Heart right ventricle (tissue), 16 donors: ENCODE data around the gene RNASE9. TPM values are rescaled to one million over a fixed set of nuclear protein-coding genes. Genes with fewer than 3 reads are reported as not detected.
"Not testable (repeated sequence)": the region's sequence is repeated elsewhere in the genome, so short reads cannot be mapped to it uniquely, and the experiment has no call there.

Source experiments
- ATAC-seq, 8 donors: fragments of 200-7000 bp; cut with Tn5 transposase; one replicate each; pipeline ENCODE4 v1.9.1; 2020; ENCODE audit warnings: mild to moderate bottlenecking in 8 of 8, moderate library complexity in 8 of 8, moderate number of reproducible peaks in 1 of 8
- DNase-seq, 2 donors: peaks; one replicate each; pipeline ENCODE4 v3.0.0-alpha.2; 2020
- H3K27ac ChIP-seq, 10 donors: fragments of 200-600 bp; sonication (generic) in 2 of 10; one replicate each; pipeline versions ENCODE4 v1.5.0 to v1.8.0; 2020 to 2022; ENCODE audit warnings: mild to moderate bottlenecking in 3 of 10
- H3K27me3 ChIP-seq, 7 donors: fragments of 200-600 bp; one replicate each; pipeline ENCODE4 v1.8.0; 2021 to 2022; ENCODE audit warnings: mild to moderate bottlenecking in 2 of 7
- H3K36me3 ChIP-seq, 9 donors: fragments of 200-600 bp; sonication (generic) in 1 of 9; one replicate each; pipeline versions ENCODE4 v1.5.0 to v1.8.0; 2020 to 2022; ENCODE audit warnings: mild to moderate bottlenecking in 2 of 9
- H3K4me1 ChIP-seq, 9 donors: fragments of 200-600 bp; sonication (generic) in 1 of 9; one replicate each; pipeline versions ENCODE4 v1.5.0 to v1.8.0; 2020 to 2022; ENCODE audit warnings: mild to moderate bottlenecking in 4 of 9
- H3K4me3 ChIP-seq, 10 donors: fragments of 200-600 bp; sonication (generic) in 2 of 10; one replicate each; pipeline versions ENCODE4 v1.5.0 to v1.8.0; 2020 to 2022; ENCODE audit warnings: mild to moderate bottlenecking in 7 of 10, moderate library complexity in 2 of 10
- H3K9me3 ChIP-seq, 11 donors: fragments of 200-600 bp in 10 of 11; sonication (generic) in 2 of 11; one replicate each; pipeline versions ENCODE4 v1.5.0 to v1.8.0; 2013 to 2022; ENCODE audit warnings: mild to moderate bottlenecking in 2 of 11, control low read depth in 1 of 11, moderate library complexity in 1 of 11
- CTCF ChIP-seq, 9 donors: fragments of 200-600 bp; sonication (generic) in 2 of 9; IDR thresholded peaks; one replicate each; pipeline versions ENCODE4 v1.5.0 to v1.8.0; 2021 to 2022; ENCODE audit warnings: antibody characterized with exemption in 9 of 9, mild to moderate bottlenecking in 5 of 9, moderate library complexity in 1 of 9
- WGBS, 2 donors: extraction: QIAGEN DNeasy Blood & Tissue Kit; methylation state at CpG; one replicate each; pipeline ENCODE4 v1.1.7; 2013; ENCODE audit warnings: inconsistent platforms in 1 of 2; 5-methylcytosine and 5-hydroxymethylcytosine counted together
- intact Hi-C, 10 donors: fragments of 100-400 bp; cut with DNase I; formaldehyde crosslinking; loops; one replicate each; pipeline versions ENCODE4 v1.11.1 to v1.14.2; 2022
- polyA plus RNA-seq, 2 donors: library from polyadenylated mRNA; stranded (reverse); fragments of 200-250 nt; gene quantifications; one replicate each; pipeline ENCODE4 v1.2.3, GENCODE V29; 2013
- total RNA-seq, 10 donors: library from RNA; stranded (reverse); fragmentation: NEBNext Ultra II Directional in 3 of 10; extraction: Animal tissue kit (Norgen Biotek cat#: 25700) in 3 of 10; gene quantifications; one replicate each; pipeline versions ENCODE4 v1.2.1 to v1.2.4, GENCODE V29; 2021 to 2023
- donor health status: Arrhythmogenic right ventricular cardiomyopathy.
- donor health status: ischemic (EF 13 %, LVEDD 7.1; RV severe dilation, severe dysfunction).
- donor health status: healthy with polysubstance abuse.
- donor health status: DM: no; HTN: yes; CAD: no.
- donor health status: DM: no; HTN: no; CAD: no.
- donor health status: ischemic (EF 25% LVEDD 6.9; RV normal size, moderate dysfunction).
- donor health status: ischemic (EF 25% LVEDD 5.7; RV mildly dilated, moderate dysfunction).
- donor health status: healthy.
- donor health status: DM: yes; HTN: yes; CAD: no.
- donor health status: Ischemic cardiomyopathy.
- donor health status: ischemic (EF 35%, LVEDD 5.7; RV mildly dilated, moderate dysfunction).
- donor health status: nonischemic (EF 11% LVEDD 7.7; RV severe dilation, severe dysfunction).
- donor health status: DM: yes; HTN: yes; CAD: no.
- donor health status: PGD.
- donor health status: ischemic (EF 29% LVEDD 5.4; RV normal size, mild dysfunction).
- donor health status: nonischemic (EF 23%, LVEDD 6.1; RV moderate dilation, normal function).

Gene RNASE9
- total and polyA plus RNA-seq, 12 donors, result not detected

- ATAC-seq (no peak), DNase-seq (no peak)
- no peak overlapping the region for H3K4me3 ChIP-seq
- peaks cover 0 to 31% (median 13%) of the 10 kb centered on the region in 11 donors for H3K9me3 ChIP-seq
- intact Hi-C loops, result no loop called here
- no peaks in the 10 kb centered on the region for H3K27me3 ChIP-seq
- no peaks in the 10 kb centered on the region for H3K36me3 ChIP-seq
- no peak for TF ChIP-seq CTCF (IDR thresholded peaks at IDR 0.05)
- H3K27ac ChIP-seq, result no peak overlapping the region
- no peaks in the 10 kb centered on the region for H3K4me1 ChIP-seq
These were observed 8.2 kb upstream of the RNASE9 start for GRCh38 chr14:20569066-20569465.

GRCh38 chr14:20568393-20568792, 7.5 kb upstream of the RNASE9 start:
- Histone ChIP-seq H3K27me3 (no peaks in the 10 kb centered on the region), H3K36me3 (no peaks in the 10 kb centered on the region), H3K27ac (no peak overlapping the region), H3K4me1 (no peaks in the 10 kb centered on the region), H3K4me3 (no peak overlapping the region), H3K9me3 (peaks cover 0 to 31% (median 13%) of the 10 kb centered on the region in 11 donors)
- ATAC-seq (no peak), DNase-seq (no peak)
- intact Hi-C loops, result no loop called here
- 75 to 79% methylated on average over 3 of the region's 3 CpGs for WGBS, 2 donors
- TF ChIP-seq CTCF (IDR thresholded peaks at IDR 0.05), result no peak

- DNase-seq, ATAC-seq, H3K36me3 ChIP-seq, intact Hi-C loops, H3K27ac ChIP-seq, H3K27me3 ChIP-seq, H3K4me1 ChIP-seq, H3K4me3 ChIP-seq: not testable (repeated sequence)
- H3K9me3 ChIP-seq, result peaks cover 0 to 31% (median 13%) of the 10 kb centered on the region in 11 donors
- WGBS, 2 donors, result 77 to 81% methylated on average over 1 of the region's 1 CpG
These were observed 6.4 kb upstream of the RNASE9 start for GRCh38 chr14:20567199-20567598.

- H3K27me3 ChIP-seq, result no peaks in the 10 kb centered on the region
- no peak overlapping the region for H3K4me3 ChIP-seq
- H3K4me1 ChIP-seq, result no peaks in the 10 kb centered on the region
- intact Hi-C loops, result no loop called here
- TF ChIP-seq CTCF (IDR thresholded peaks at IDR 0.05), result no peak
- H3K27ac ChIP-seq, result no peak overlapping the region
- no peak for ATAC-seq
- 80 to 86% methylated on average over 2 of the region's 2 CpGs for WGBS, 2 donors
- H3K9me3 ChIP-seq, result peaks cover 0 to 26% (median 10%) of the 10 kb centered on the region in 11 donors
- no peak for DNase-seq
- no peaks in the 10 kb centered on the region for H3K36me3 ChIP-seq
These were observed 3.7 kb upstream of the RNASE9 start for GRCh38 chr14:20564501-20564997.

- H3K27ac ChIP-seq, result no peak overlapping the region
- 47 to 82% methylated on average over 1 of the region's 1 CpG for WGBS, 2 donors
These were observed 3.1 kb upstream of the RNASE9 start for GRCh38 chr14:20563971-20564370.

More at GRCh38 chr14:20563971-20564370, 3.1 kb upstream of the RNASE9 start:
- no peak for ATAC-seq
- no peak overlapping the region for H3K4me3 ChIP-seq
- H3K36me3 ChIP-seq, result no peaks in the 10 kb centered on the region
- no peaks in the 10 kb centered on the region for H3K27me3 ChIP-seq
- no peaks in the 10 kb centered on the region for H3K4me1 ChIP-seq
- H3K9me3 ChIP-seq, result peaks cover 0 to 21% (median 4%) of the 10 kb centered on the region in 11 donors
- DNase-seq, result no peak
- intact Hi-C loops, result no loop called here
- no peak for TF ChIP-seq CTCF (IDR thresholded peaks at IDR 0.05)
